SJCRH30 (cell line): ENCODE results near the gene GMFB. TPM values are rescaled to one million over a fixed set of nuclear protein-coding genes. Genes with fewer than 3 reads are reported as not detected.
"Not testable (repeated sequence)": the region's sequence is repeated elsewhere in the genome, so short reads cannot be mapped to it uniquely, and the experiment has no call there.

Source experiments
- DNase-seq, 2 experiments: peaks; one replicate each; pipeline ENCODE4 v3.0.0-alpha.2; 2015 to 2020
- H3K27ac ChIP-seq: fragments of 250-450 bp; sonication (Bioruptor Pico); 2 replicates; pipeline ENCODE4 v1.5.1; 2020; ENCODE audit warnings: mild to moderate bottlenecking, moderate library complexity
- H3K27me3 ChIP-seq: fragments of 250-450 bp; sonication (Bioruptor Pico); 2 replicates; pipeline ENCODE4 v1.5.1; 2020; ENCODE audit warnings: mild to moderate bottlenecking, moderate library complexity
- H3K36me3 ChIP-seq: fragments of 250-450 bp; sonication (Bioruptor Pico); 2 replicates; pipeline ENCODE4 v1.5.1; 2020; ENCODE audit warnings: mild to moderate bottlenecking, moderate library complexity
- H3K4me1 ChIP-seq: fragments of 250-450 bp; sonication (Bioruptor Pico); 2 replicates; pipeline ENCODE4 v1.5.1; 2020; ENCODE audit warnings: mild to moderate bottlenecking, moderate library complexity
- H3K4me3 ChIP-seq: fragments of 250-450 bp; sonication (Bioruptor Pico); 2 replicates; pipeline ENCODE4 v1.5.1; 2020; ENCODE audit warnings: mild to moderate bottlenecking, moderate library complexity
- H3K9me3 ChIP-seq: fragments of 250-450 bp; sonication (Bioruptor Pico); replicated peaks from 2 replicates; pipeline ENCODE4 v1.5.1; 2020; ENCODE audit warnings: mild to moderate bottlenecking, moderate library complexity
- total RNA-seq: library from RNA; depleted of rRNA; stranded (reverse); fragments of >200 nt; shearing (Covaris generic); gene quantifications from 2 replicates; pipeline ENCODE4 v1.2.3, GENCODE V29; 2014

GMFB gene
- total RNA-seq, 1 experiment from 2014 or later, result 74.3 TPM

DNA sequence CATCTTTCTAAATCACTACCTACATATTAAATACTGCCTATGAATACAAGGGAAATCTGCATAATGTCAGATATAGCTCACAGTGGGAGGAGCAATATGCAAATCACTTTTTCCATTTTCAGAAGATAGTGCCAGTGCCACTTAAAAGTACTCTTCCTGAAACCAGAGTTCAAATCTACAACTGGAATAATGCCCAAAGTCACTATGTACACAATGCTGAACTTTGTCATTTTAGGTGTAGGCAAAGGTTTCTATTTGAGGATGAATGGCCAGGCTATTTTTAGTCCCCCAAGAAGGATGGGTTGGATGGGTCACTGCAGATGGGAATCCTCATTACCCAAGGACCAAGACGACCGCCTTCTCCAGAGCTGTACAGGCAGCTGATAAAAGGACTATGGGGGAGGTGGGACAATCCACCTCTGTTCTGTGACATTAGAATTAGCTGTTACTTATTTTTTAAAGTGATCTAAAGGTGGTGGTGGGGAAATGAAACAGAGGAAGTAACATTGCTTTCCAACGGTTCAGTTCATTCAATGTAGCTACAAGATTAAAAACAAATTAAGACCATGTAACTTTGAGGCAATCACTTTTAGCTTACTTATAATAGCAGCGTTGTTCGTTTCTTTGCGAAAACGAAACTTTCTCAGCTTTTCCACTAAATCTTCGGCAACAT is 5.6 kb downstream of the GMFB start:
- no peaks in the 10 kb centered on the region for H3K27me3 ChIP-seq
- H3K27ac ChIP-seq, result no peak overlapping the region
- DNase-seq, result no peak
- no peaks in the 10 kb centered on the region; the same call in 1 of the 2 replicates for H3K4me1 ChIP-seq
- peaks cover 34% of the 10 kb centered on the region for H3K36me3 ChIP-seq
- H3K4me3 ChIP-seq, result no peak overlapping the region
- H3K9me3 ChIP-seq, result no peaks in the 10 kb centered on the region

DNA sequence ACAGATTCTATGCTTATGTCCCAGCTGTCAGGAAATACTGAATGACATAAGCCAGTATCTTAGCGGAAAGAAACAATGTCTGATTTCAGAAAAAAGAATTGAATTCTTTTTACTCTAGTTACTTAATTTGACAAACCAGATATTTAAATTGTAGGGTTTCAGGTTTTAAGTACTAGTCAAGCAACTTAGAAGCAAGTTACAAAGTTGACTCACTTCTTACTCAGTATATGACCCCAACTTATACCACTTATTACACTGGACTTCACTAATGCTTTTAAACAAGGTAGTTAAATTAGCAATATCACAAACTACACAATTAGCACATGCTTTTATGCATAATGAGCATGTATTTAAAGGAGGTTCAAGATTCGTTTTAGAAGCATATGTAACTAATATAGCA is 7.1 kb downstream of the GMFB start:
- Histone ChIP-seq H3K9me3 (no peaks in the 10 kb centered on the region), H3K27ac (no peak overlapping the region)
- DNase-seq, result no peak

DNA sequence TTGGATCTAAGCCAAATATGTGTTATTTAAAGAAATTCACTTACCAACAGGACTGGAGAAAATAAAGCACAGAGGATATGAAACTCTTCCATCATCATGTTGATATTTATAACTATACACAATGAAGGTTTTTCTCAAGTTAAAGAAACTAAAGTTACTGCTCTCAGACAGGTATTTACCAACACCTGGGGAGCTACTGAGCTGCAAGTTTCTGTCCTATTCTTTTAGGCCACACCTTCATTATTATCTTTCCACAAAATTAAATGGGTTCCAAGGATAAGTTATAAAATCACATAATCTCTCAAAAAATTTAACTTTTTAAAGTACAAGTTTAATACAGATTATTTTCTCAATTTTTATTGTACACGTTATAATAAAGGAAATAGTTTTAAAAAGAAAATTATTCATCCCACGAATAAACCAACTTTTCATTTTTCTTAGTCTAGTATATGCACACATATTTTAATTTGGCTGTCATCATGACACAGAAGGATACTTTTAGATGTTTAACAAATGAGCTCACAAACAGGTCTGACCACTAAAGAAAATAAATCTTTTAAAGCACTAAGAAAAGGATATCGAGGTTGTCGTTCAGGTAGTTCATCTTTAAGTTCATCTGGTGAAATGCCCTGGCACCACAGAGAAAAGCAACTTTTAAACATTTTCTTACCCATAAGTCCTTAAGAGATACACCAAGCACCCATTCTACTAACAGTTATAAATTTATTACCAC is 7.8 kb downstream of the GMFB start:
- Histone ChIP-seq H3K9me3 (no peaks in the 10 kb centered on the region), H3K4me1 (no peaks in the 10 kb centered on the region), H3K27ac (no peak overlapping the region), H3K27me3 (no peaks in the 10 kb centered on the region), H3K4me3 (no peak overlapping the region), H3K36me3 (peaks cover 41% of the 10 kb centered on the region)
- DNase-seq, result no peak

More for the DNA sequence above, 7.1 kb downstream of the GMFB start:
- H3K4me3 ChIP-seq, result no peak overlapping the region
- peaks cover 41% of the 10 kb centered on the region for H3K36me3 ChIP-seq
- H3K4me1 ChIP-seq, result no peaks in the 10 kb centered on the region
- H3K27me3 ChIP-seq, result no peaks in the 10 kb centered on the region

DNA sequence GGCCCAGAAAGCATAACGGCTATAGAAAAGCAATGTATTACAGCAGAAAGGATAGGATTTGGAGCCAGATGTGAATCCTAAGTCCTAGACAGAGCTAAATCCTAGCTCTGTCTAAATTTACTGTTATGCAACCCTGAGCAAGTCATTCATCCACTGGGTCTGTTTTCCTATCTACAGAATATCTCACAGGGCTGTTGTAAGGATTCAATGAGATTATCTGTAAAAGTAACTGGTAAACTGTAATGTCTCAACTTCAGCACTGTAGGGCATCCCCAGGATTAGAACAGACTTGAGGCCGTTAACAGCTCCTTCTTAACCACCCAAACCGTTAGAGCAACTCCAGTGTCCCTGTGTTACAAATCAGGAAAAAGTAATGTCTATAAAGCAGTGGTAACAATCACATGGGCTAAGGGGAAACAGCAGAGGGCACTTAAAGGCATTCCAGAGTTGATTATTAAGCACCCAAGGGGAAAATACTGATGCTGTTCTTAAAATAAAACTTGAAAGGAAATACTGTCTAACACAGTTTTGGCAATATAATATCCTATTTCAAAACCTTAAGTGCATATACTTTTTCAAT is 10.1 kb downstream of the GMFB start:
- Histone ChIP-seq H3K27ac (no peak overlapping the region), H3K36me3 (peaks cover 41% of the 10 kb centered on the region), H3K27me3 (no peaks in the 10 kb centered on the region), H3K4me3 (no peak overlapping the region), H3K4me1 (no peaks in the 10 kb centered on the region), H3K9me3 (no peaks in the 10 kb centered on the region)
- DNase-seq, result no peak

DNA sequence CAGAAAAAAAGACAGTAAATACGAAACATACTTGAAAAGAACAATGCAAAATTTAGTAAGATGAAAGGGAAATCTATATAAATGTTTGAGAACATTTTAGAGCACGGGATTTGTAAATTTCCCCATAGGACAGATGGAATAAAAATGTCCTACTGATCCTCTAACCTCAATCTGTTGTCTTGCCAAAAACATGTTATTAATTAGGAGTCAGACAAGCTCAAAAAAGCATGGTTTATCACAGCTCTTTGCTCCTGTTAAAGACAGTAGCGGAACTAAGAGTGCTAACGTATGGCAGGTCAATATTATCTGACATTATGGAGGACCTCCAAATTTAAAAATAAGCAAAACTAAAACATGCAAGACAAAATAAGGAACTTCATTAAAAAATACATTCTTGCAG is 12.9 kb downstream of the GMFB start:
- Histone ChIP-seq H3K9me3 (no peaks in the 10 kb centered on the region), H3K4me3 (no peak overlapping the region), H3K36me3 (peaks cover 26% of the 10 kb centered on the region), H3K27ac (no peak overlapping the region), H3K27me3 (no peaks in the 10 kb centered on the region), H3K4me1 (no peaks in the 10 kb centered on the region)
- DNase-seq, result no peak

DNA sequence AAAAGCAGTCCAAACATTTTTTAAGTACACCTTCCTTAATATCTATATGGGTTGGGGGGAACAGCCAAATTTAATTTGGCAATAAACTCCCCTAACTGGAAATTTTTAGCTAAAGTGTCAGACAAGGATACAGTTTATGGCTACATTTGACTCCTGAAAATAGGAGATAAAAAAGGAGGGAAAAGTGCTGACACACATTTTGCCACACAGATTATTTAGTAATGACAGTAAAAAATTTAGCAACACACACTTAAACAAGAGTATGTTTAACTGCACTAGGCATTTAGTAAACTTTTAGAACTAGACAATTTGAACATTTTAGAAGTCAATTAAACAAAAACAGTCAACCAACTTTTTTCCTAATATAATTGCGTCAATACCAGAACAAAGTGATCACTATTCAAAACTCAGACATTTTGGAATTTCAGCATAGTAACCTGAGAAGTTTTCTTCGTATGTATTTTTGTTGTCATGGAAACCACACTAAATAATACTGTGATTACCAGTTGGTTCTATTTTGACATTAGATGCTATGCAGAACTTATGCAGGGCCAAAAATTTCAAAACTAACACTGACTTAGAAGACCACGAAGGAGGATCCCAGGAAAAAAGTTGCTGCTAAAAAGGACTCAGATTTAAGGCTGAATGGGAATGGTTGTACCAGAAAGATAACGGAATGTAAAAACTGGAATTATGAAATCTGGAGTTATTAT is 13.4 kb downstream of the GMFB start:
- DNase-seq, result no peak
- H3K36me3 ChIP-seq, result peaks cover 22% of the 10 kb centered on the region
- no peak overlapping the region for H3K27ac ChIP-seq

DNA sequence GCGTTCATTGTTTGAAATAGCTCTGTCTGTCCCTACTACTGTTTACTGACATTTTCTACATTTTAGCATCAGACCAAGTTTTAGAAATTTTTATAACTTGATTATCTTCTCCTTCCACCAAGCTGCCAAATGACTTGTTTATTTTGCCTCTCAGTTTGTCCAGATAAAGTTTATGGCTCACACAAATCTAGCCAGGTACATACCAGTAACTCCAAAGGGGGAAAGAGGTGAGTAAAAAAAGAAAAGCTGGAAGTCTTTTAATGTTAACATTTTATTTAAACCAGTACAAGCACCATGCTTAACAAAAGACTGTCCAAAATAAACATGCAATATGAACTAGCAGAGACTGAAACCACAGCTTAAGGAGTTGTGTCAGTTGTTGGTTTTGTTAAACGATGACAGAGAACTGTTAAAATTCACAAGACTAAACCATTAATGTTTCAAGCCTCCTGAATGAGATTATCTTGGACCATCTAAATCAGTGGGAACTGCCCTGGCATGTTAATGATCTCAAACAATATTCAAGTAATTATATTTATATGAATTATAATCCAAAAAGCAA is 14.5 kb downstream of the GMFB start:
- H3K36me3 ChIP-seq, result peaks cover 14% of the 10 kb centered on the region
- H3K4me1 ChIP-seq, result no peaks in the 10 kb centered on the region
- no peaks in the 10 kb centered on the region for H3K9me3 ChIP-seq
- no peak for DNase-seq
- H3K4me3 ChIP-seq, result no peak overlapping the region
- no peaks in the 10 kb centered on the region for H3K27me3 ChIP-seq
- H3K27ac ChIP-seq, result no peak overlapping the region

More for the DNA sequence above, 13.4 kb downstream of the GMFB start:
- no peak overlapping the region for H3K4me3 ChIP-seq
- no peaks in the 10 kb centered on the region for H3K27me3 ChIP-seq
- H3K4me1 ChIP-seq, result no peaks in the 10 kb centered on the region
- no peaks in the 10 kb centered on the region for H3K9me3 ChIP-seq

DNA sequence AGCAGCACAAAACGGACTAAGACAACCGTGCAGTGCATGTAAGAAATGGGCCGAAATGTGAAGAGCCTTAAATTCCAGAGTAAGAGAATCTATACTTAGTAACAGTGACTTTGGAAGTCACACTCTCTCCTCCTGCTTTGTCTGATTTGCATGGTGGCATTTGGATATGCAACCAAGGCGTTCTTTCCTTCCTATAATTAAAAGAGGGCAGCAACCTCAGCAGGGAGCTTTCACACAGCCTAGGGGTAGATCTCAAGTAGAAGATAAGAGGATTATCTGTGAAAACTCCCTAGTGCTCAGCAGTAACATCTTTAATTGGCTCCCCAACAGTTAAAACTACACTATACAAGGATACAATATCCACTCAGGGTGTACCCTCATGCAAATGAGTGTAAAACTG is 16.5 kb downstream of the GMFB start:
- H3K27ac ChIP-seq, result no peak overlapping the region
- H3K9me3 ChIP-seq, result no peaks in the 10 kb centered on the region; the same call in 1 of the 2 replicates
- no peak for DNase-seq
- no peaks in the 10 kb centered on the region for H3K27me3 ChIP-seq
- peaks cover 5% of the 10 kb centered on the region for H3K36me3 ChIP-seq
- H3K4me3 ChIP-seq, result no peak overlapping the region
- H3K4me1 ChIP-seq, result no peaks in the 10 kb centered on the region

DNA sequence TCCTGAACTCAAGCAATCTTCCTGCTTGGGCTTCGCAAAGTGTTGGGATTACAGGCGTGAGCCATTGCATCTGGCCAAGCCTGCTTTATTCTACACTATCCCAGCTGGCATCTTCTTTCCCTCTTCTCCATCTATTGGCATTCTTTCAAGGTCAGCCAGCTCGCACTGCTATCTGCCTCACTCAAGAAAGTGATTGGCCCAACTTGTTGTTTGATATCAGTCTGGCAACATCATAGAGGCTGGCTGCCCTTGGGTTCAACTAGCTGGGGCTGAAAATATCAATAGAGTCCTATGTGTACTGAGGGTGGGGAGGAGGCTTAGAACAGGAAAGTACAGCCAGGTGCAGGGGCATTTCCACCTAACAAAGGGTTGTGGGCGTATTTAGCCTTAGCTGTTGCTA is 17.1 kb downstream of the GMFB start:
- Histone ChIP-seq H3K36me3 (no peaks in the 10 kb centered on the region; the same call in 1 of the 2 replicates), H3K27ac (no peak overlapping the region), H3K9me3 (no peaks in the 10 kb centered on the region; the same call in 1 of the 2 replicates), H3K27me3 (no peaks in the 10 kb centered on the region), H3K4me1 (no peaks in the 10 kb centered on the region), H3K4me3 (no peak overlapping the region)
- DNase-seq, result no peak

DNA sequence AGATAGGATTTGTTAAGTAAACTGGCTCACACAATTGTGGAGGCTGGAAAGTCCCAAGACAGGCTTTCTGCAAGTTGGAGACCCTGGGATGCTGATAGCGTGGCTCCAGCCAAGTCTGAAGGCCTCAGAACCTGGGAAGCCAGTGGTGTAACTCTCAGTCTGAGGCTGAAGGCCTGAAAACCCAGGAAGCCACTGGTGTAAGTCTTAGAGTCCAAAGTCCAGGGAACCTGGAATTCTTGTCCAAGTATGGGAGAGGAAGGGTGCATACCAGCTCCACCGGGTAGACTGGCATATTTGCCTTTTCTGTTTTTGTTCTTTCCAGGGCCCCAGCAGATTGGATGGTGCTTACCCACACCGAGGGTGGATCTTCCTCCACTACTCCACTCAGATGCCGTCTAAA is 18.1 kb downstream of the GMFB start:
- no peak overlapping the region for H3K27ac ChIP-seq
- no peaks in the 10 kb centered on the region for H3K4me1 ChIP-seq
- no peak overlapping the region for H3K4me3 ChIP-seq
- no peak for DNase-seq
- no peaks in the 10 kb centered on the region; the same call in 1 of the 2 replicates for H3K9me3 ChIP-seq
- H3K36me3 ChIP-seq, result no peaks in the 10 kb centered on the region
- no peaks in the 10 kb centered on the region for H3K27me3 ChIP-seq

DNA sequence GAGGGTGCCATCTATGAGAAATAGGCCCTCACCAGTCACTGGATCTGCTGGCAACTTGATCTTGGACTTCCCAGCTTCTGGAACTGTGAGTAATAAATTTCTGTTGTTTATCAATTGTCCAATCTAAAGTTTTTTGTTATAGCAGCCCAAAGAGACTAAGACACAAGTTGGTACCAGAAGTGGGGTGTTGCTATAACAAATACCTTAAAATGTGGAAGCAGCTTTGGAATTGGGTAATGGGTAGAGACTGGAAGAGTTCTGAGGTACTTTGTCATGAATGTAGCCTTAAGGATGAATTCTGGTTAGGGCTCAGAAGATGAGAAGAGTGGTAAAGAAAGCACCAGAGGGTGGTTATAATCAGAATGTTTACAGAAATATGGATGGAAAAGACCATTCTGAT is 21.5 kb downstream of the GMFB start:
- Histone ChIP-seq H3K9me3 (no peaks in the 10 kb centered on the region; the same call in 1 of the 2 replicates), H3K27me3 (no peaks in the 10 kb centered on the region), H3K27ac (no peak overlapping the region), H3K36me3 (no peaks in the 10 kb centered on the region), H3K4me1 (no peaks in the 10 kb centered on the region), H3K4me3 (no peak overlapping the region)
- DNase-seq, result no peak

DNA sequence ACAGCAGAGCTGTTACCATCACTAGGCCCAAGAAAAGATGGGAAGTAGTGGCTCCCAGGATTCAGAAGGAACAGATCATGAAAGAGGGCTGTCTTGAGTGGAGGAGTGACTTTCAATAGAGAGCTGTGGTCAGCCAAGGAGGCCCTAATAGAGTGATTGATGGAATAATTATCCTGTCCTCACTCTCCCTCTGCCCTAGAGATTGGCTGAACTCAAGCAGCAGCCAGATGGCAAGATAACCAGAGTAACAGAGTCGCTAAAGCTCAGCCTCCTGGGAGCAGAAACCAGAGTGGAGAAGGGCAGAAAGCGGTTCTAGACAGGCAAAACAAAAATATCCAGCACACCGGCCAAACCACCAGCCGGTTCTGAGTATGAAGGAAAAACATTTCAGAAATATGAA is 23.1 kb downstream of the GMFB start:
- Histone ChIP-seq H3K27me3 (no peaks in the 10 kb centered on the region), H3K4me3 (no peak overlapping the region), H3K36me3 (no peaks in the 10 kb centered on the region), H3K9me3 (no peaks in the 10 kb centered on the region; the same call in 1 of the 2 replicates), H3K4me1 (no peaks in the 10 kb centered on the region), H3K27ac (no peak overlapping the region)
- no peak for DNase-seq

DNA sequence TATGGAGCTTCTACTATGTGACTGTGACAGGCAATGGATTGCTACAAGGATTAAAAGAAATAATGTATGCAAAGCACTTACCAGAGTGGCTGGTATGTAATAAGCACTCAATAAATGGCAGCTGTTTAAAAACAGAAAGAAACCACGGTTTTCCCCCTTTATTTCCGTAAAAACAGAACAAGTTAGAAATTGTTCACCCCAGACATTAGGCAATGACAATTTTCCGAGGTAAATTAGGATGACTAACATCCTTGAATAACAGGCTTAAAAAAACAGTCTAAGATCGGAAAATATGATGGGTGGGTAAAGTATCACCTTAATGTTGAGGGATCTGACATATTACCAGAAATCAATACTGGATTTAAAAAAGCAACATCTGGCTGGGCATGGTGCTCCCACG is 26.7 kb downstream of the GMFB start:
- no peak for DNase-seq
- H3K4me3 ChIP-seq, result no peak overlapping the region
- no peak overlapping the region for H3K27ac ChIP-seq
- no peaks in the 10 kb centered on the region for H3K4me1 ChIP-seq
- no peaks in the 10 kb centered on the region for H3K9me3 ChIP-seq
- H3K27me3 ChIP-seq, result no peaks in the 10 kb centered on the region
- H3K36me3 ChIP-seq, result no peaks in the 10 kb centered on the region

DNA sequence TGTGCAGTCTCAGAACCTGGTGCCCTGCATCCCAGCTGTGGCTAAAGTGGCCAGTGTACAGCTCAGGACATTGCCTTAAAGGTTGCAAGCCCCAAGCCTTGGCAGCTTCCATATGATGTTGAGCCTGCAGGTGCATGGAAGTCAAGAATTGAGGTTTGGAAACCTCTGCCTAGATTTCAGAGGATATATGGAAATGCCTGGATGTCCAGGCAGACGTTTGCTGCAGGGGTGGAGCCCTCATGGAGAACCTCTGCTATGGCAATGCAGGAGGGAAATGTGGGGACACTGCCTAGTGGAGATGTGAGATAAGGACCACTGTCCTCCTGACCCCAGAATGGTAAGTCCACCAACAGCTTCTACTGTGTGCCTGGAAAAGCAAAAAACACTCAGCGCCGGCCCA is 29.7 kb downstream of the GMFB start:
- Histone ChIP-seq H3K9me3 (no peaks in the 10 kb centered on the region), H3K27me3 (no peaks in the 10 kb centered on the region), H3K36me3 (no peaks in the 10 kb centered on the region), H3K4me1 (no peaks in the 10 kb centered on the region), H3K27ac (no peak overlapping the region), H3K4me3 (no peak overlapping the region)
- DNase-seq, result no peak

DNA sequence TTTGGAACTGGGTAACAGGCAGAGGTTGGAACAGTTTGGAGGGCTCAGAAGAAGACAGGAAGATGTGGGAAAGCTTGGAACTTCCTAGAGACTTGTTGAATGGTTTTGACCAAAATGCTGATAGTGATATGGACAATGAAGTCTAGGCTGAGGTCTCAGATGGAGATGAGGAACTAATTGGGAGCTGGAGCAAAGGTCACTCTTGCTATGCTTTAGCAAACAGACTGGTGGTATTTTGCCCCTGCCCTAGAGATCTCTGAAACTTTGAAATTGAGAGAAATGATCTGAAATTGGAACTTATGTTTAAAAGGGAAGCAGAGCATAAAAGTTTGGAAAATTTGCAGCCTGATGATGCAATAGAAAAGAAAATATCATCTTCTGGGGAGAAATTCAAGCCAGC is 30.2 kb downstream of the GMFB start:
- H3K4me1 ChIP-seq, H3K4me3 ChIP-seq, H3K9me3 ChIP-seq, H3K36me3 ChIP-seq, H3K27ac ChIP-seq, DNase-seq, H3K27me3 ChIP-seq: not testable (repeated sequence)
